Skeletal muscle tissue (tissue), 4 donors: ENCODE data around the gene QRFP. TPM values are rescaled to one million over a fixed set of nuclear protein-coding genes. Genes with fewer than 3 reads are reported as not detected.

Experiments used
- H3K27ac ChIP-seq: one replicate; pipeline ENCODE4 v1.7.0; 2013; ENCODE audit warnings: mild to moderate bottlenecking, low read depth, low read length, inconsistent platforms
- H3K27me3 ChIP-seq, 3 donors: one replicate each; pipeline ENCODE4 v1.7.0; 2013; ENCODE audit warnings: low read length in 3 of 3; ENCODE audit not compliant: control insufficient read depth in 3 of 3, insufficient read depth in 3 of 3
- H3K36me3 ChIP-seq, 3 donors: one replicate each; pipeline ENCODE4 v1.7.0; 2013; ENCODE audit warnings: low read length in 3 of 3; ENCODE audit not compliant: control insufficient read depth in 3 of 3, insufficient read depth in 3 of 3
- H3K4me1 ChIP-seq, 3 donors: one replicate each; pipeline ENCODE4 v1.7.0; 2013; ENCODE audit warnings: low read length in 3 of 3, mild to moderate bottlenecking in 3 of 3; ENCODE audit not compliant: control insufficient read depth in 3 of 3, insufficient read depth in 3 of 3
- H3K4me3 ChIP-seq, 3 donors: one replicate each; pipeline ENCODE4 v1.7.0; 2013; ENCODE audit warnings: low read length in 3 of 3
- H3K9ac ChIP-seq, 3 donors: one replicate each; pipeline ENCODE4 v1.7.0; 2013; ENCODE audit warnings: low read length in 3 of 3, mild to moderate bottlenecking in 3 of 3, moderate library complexity in 2 of 3, low read depth in 1 of 3
- H3K9me3 ChIP-seq, 3 donors: one replicate each; pipeline ENCODE4 v1.7.0; 2013; ENCODE audit warnings: low read length in 3 of 3; ENCODE audit not compliant: control insufficient read depth in 3 of 3
- total RNA-seq: library from RNA; depleted of rRNA; stranded (reverse); fragments of >200 nt; gene quantifications from one replicate; pipeline ENCODE4 v1.2.3, GENCODE V29; 2014
- donor health status: Osteomylitis.

Gene QRFP
- total RNA-seq, 1 donor from 2014 or later = not detected

DNA sequence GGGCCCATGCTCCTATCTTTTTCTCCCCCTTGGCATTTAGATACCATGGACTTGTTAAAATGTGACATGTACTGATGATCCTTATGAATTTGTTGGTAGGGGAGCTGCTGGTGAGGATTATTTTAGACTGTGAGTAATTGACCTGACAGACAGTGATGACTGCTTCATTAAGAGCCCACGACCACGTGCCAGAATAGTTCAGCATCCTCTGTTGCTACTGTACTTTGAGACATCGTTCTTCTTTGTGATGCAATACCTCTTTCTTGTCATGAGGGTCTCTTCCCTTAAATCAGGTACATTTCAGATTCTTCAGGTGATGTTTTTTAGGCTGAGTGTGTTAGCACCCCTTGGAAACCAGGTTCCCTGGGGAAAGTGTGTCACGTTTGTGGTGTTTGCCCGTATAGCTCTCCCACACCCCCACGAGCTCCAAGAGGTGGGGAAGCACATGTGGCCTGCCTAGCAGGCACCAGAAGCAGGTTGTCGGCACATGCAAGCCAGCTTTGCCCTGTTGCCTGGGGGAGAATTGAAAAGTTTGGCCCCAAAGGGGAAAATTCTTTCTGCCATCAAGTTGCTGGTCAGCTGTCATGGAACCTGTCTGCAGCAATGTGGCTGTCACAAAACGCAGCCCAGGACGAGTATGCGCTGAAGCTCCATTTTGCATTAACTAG is 25.1 kb downstream of the QRFP start:
- Histone ChIP-seq H3K27me3 (no peaks in the 10 kb centered on the region), H3K9ac (no peak overlapping the region), H3K9me3 (no peaks in the 10 kb centered on the region), H3K36me3 (peaks cover 33 to 42% (median 35%) of the 10 kb centered on the region in 3 donors), H3K4me3 (no peak overlapping the region), H3K27ac (no peak overlapping the region), H3K4me1 (peaks cover 7 to 13% (median 12%) of the 10 kb centered on the region in 3 donors)

DNA sequence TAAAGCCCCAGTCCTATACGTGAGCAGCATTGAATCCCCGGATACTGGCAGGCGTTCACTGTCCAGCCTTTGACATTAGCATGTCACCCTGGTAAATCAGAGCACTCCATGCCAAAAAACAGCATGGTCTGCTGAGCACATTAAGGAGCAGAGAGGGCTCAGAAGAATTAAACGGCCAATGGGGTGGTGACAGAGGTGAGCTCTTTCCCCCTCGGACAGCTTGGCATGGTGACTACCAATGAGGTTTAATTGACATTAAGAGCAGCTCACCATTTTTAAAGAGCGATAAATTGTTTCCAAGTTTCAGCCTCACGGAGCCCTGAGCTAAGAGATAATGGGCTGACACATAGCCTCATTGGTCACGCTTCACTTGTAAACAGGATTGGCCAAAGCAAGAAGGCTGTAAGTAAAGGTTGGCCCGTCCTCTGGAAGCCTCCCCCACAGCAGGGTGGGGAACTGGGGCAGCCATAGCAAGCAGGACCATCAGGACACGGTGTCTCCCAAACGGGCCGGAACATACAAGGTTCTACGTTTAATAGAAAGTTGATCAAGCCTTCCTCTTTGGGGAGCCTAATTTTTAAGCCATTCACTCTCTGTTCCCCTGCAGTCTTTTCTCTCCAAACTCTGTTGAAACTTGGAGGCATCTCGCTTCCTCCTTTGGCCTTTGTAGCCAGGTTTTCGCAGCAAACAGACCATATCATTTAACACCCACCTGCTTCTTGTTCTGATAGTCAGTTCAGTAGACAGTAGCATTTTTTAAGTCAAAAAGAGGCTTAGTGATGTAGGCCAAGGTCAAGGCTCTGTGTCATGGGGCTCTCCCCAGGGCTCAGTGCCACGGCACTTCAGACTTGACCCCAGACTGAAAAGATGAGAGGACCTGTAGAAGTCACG is 25.9 kb downstream of the QRFP start:
- Histone ChIP-seq H3K9ac (no peak overlapping the region), H3K4me1 (peaks cover 7 to 13% (median 12%) of the 10 kb centered on the region in 3 donors), H3K9me3 (no peaks in the 10 kb centered on the region), H3K27me3 (no peaks in the 10 kb centered on the region), H3K27ac (no peak overlapping the region), H3K4me3 (no peak overlapping the region), H3K36me3 (peaks cover 32 to 42% (median 33%) of the 10 kb centered on the region in 3 donors)

DNA sequence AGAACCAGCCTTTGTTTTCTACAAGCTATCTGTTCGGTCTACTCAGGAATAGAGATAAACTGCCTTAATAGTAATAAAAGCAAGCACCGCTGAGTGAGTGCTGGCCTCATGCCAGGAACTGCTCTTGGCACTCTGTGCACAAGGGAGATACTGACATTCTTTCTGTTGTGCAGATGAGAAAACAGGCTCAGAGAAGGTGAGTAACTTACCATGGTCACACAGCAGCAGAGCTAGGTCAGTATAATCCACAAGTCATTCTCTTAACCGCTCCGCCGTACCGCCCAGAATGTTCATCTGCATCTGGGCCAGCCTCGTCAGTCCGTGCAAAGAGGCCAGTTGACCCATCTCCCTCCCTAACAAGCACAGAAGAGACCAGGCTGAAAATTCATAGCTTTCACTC is 27.4 kb downstream of the QRFP start:
- Histone ChIP-seq H3K9ac (no peak overlapping the region), H3K36me3 (peaks cover 24 to 34% (median 25%) of the 10 kb centered on the region in 3 donors), H3K4me3 (no peak overlapping the region), H3K4me1 (peaks cover 7 to 13% (median 12%) of the 10 kb centered on the region in 3 donors), H3K27me3 (no peaks in the 10 kb centered on the region), H3K9me3 (no peaks in the 10 kb centered on the region), H3K27ac (no peak overlapping the region)

DNA sequence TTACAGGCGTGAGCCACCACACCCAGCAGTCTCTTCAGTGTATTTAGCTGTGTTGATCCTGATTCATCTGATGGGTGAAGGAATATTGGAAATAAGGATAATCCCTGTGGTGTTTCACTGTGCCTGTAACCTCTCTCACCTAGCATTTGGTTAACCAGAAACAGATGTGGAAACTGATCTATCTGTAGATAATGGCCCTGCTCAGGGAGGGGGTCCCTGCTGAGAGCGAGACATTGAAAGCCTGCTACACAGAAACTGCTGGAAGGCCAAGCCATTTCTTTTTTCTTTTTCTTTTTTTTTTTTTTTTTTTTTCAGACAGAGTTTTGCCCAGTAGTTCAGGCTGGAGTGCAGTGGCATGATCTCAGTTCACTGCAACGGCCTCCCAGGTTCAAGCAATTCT is 28.4 kb downstream of the QRFP start:
- H3K9me3 ChIP-seq = no peaks in the 10 kb centered on the region
- H3K9ac ChIP-seq = no peak overlapping the region
- H3K4me3 ChIP-seq = no peak overlapping the region
- no peak overlapping the region for H3K27ac ChIP-seq
- H3K36me3 ChIP-seq = peaks cover 18 to 25% (median 20%) of the 10 kb centered on the region in 3 donors
- H3K4me1 ChIP-seq = peaks cover 6 to 13% (median 13%) of the 10 kb centered on the region in 3 donors
- H3K27me3 ChIP-seq = no peaks in the 10 kb centered on the region

DNA sequence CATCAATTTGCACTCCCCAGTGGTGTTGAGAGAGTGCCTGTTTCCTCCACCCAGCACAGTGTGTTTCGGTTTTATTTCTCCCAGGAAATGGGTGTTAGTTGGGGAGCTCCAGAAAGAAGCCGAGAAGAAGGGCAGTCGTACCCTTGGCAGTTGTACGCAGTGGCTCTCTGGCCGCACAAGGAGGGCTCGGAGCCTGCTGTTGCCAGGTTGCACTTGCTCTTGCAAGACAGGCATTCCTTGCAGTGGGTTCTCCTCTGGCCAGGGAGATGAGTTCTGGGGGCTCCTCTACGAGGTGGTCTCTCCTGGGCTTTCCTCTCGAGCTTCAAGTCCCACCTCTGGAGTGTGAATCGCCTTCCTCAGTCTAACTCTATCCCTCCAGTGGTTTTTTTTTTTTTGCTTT is 29.1 kb downstream of the QRFP start:
- Histone ChIP-seq H3K9ac (no peak overlapping the region), H3K27me3 (no peaks in the 10 kb centered on the region), H3K4me1 (peaks cover 0 to 8% (median 7%) of the 10 kb centered on the region in 3 donors), H3K4me3 (no peak overlapping the region), H3K36me3 (peaks cover 17 to 19% (median 19%) of the 10 kb centered on the region in 3 donors), H3K27ac (no peak overlapping the region), H3K9me3 (no peaks in the 10 kb centered on the region)

DNA sequence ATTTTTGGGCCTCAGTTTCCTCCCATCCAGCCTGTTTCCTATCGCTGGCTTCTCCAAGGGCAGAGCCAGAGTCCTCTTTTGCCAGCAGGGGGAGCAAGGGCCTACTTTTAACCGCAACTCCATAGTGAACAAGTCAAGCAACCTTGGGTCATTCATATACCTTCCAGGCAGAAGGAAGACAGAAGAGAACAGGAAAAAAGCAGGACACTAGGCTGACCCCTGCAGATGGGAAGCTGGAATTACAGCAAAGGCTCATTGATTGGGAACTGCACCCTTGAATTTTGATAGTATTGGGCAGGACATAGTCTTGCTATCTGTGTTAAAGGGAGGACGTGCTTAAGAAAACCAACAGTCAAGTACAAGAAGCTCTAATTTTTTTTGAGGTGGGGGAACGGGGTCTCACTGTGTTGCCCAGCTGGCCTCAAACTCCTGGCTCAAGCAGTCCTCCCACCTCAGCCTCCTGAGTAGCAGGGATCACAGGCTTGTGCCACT is 30.1 kb downstream of the QRFP start:
- Histone ChIP-seq H3K27me3 (no peaks in the 10 kb centered on the region), H3K9me3 (no peaks in the 10 kb centered on the region), H3K4me3 (no peak overlapping the region), H3K4me1 (peaks cover 2 to 10% (median 9%) of the 10 kb centered on the region in 3 donors), H3K9ac (no peak overlapping the region), H3K27ac (no peak overlapping the region), H3K36me3 (peaks cover 10 to 19% (median 12%) of the 10 kb centered on the region in 3 donors)

DNA sequence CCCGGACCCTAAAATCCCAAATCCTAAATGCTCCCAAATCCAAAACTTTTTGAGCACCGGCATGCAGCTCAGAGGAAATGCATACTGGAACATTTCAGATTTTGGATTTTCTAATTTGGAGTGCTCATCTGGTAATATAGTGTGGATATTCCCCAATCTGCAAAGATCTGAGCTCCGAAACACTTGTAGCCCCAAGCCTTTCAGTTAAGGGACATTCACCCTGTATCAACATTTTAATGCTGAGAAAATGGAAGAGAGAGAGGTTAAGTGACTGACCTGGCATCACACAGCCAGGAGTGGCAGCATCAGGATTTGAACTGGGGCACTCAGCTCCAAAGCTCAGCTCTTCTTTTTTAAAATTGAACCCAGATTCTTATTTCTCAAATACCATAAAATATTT is 30.7 kb downstream of the QRFP start:
- peaks cover 9 to 20% (median 11%) of the 10 kb centered on the region in 3 donors for H3K36me3 ChIP-seq
- H3K4me1 ChIP-seq = peaks cover 8 to 15% (median 10%) of the 10 kb centered on the region in 3 donors
- H3K9me3 ChIP-seq = no peaks in the 10 kb centered on the region
- H3K9ac ChIP-seq = no peak overlapping the region
- no peak overlapping the region for H3K4me3 ChIP-seq
- no peaks in the 10 kb centered on the region for H3K27me3 ChIP-seq
- H3K27ac ChIP-seq = no peak overlapping the region

DNA sequence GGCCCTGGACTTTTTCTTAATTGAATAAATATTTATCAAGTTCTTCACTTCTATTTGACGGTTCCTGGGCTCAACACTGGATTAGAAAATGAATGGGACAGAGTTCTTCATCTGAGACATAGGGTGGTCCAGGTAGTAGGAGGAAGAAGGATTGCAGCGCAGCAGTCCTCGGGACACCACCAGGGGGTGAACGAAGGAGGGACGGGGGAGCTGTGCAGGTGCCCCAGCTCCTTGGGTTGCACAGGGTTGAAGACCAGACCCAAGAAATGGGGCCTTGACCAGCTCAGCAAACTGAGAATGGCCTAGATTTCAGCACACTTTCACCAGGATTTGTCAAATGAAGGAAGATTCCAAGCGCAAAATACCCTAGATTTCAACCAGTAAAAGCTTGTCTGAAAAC is 32.1 kb downstream of the QRFP start:
- no peaks in the 10 kb centered on the region for H3K27me3 ChIP-seq
- no peak overlapping the region for H3K4me3 ChIP-seq
- H3K36me3 ChIP-seq = peaks cover 6 to 20% (median 11%) of the 10 kb centered on the region in 3 donors
- no peak overlapping the region for H3K27ac ChIP-seq
- H3K9me3 ChIP-seq = no peaks in the 10 kb centered on the region
- H3K4me1 ChIP-seq = peaks cover 19 to 26% (median 20%) of the 10 kb centered on the region in 3 donors
- no peak overlapping the region for H3K9ac ChIP-seq

DNA sequence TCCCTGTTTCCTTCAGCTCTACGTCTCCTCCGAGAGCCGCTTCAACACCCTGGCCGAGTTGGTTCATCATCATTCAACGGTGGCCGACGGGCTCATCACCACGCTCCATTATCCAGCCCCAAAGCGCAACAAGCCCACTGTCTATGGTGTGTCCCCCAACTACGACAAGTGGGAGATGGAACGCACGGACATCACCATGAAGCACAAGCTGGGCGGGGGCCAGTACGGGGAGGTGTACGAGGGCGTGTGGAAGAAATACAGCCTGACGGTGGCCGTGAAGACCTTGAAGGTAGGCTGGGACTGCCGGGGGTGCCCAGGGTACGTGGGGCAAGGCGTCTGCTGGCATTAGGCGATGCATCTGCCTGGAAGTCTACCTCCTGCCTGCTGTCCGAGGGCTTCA is 33.9 kb downstream of the QRFP start:
- Histone ChIP-seq H3K27ac (no peak overlapping the region), H3K36me3 (peaks cover 6 to 18% (median 11%) of the 10 kb centered on the region in 3 donors)

DNA sequence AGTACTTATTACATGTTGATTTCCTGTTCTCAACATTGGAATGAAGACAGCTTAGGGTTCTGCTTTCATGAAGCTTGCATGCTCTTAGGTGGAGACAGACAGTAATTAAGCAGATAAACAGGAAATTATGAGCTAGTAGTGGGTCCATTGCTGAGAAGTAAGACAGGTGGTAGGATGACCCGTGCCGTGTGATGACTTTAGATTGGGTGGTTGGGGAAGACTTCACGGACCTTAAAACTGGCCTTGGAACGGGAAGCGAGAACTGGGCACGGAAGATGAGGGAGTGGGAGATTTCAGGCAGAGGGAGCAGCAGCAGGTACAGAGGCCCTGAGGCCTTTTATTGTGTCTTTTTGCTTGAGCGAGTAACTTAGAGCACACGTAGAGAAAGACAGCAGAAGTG is 34.4 kb downstream of the QRFP start:
- Histone ChIP-seq H3K27ac (no peak overlapping the region), H3K9ac (no peak overlapping the region), H3K36me3 (peaks cover 6 to 20% (median 8%) of the 10 kb centered on the region in 3 donors), H3K27me3 (no peaks in the 10 kb centered on the region), H3K4me1 (peaks cover 32 to 38% (median 33%) of the 10 kb centered on the region in 3 donors), H3K4me3 (no peak overlapping the region), H3K9me3 (no peaks in the 10 kb centered on the region)

More for the DNA sequence above, 33.9 kb downstream of the QRFP start:
- Histone ChIP-seq H3K9ac (no peak overlapping the region), H3K27me3 (no peaks in the 10 kb centered on the region), H3K4me3 (no peak overlapping the region), H3K4me1 (peaks cover 31 to 36% (median 33%) of the 10 kb centered on the region in 3 donors), H3K9me3 (no peaks in the 10 kb centered on the region)
